ENCODE measurements around the gene EIF1AX. TPM values are rescaled to one million over a fixed set of nuclear protein-coding genes. Genes with fewer than 3 reads are reported as not detected.

Gene EIF1AX
- total RNA-seq, result 31.0 and 32.4 TPM in 2 replicates

GRCh38 chrX:20141281-20142220 is at the start of gene EIF1AX:
EIF1AX (minus strand) TSS chrX:20141838; CDS start chrX:20141640, 198 bp downstream.

GRCh38 chrX:20116577-20117240 is 24.9 kb downstream of the EIF1AX start, which contains the start of gene MAP7D2:
MAP7D2 (minus strand) TSS chrX:20116907; CDS start chrX:20116879, 28 bp downstream.

Small RNA genes lying within 50 kb of the gene (small RNA-seq; reads per million reads assigned to genes)
- gene RF00493 (23.7 reads per million, percentile 97 among the genes with 10 or more reads in this experiment), gene RF00494 (not detected)

Other genes starting within 250 kb of the EIF1AX start
- gene BCLAF3, start 150.8 kb downstream of the EIF1AX start, total RNA-seq, result 4.2 and 6.3 TPM in 2 replicates
- 0.39 and 1.1 TPM in 2 replicates for gene MAP7D2, start 24.9 kb downstream of the EIF1AX start, total RNA-seq
- 17.3 and 20.1 TPM in 2 replicates for gene RPS6KA3, start 125.1 kb upstream of the EIF1AX start, total RNA-seq